HG03432 (cell line): ENCODE measurements around the gene EFCAB12.

Experiments used
- ATAC-seq: cut with Tn5 transposase; IDR thresholded peaks from one replicate; pipeline ENCODE4 v1.9.1; 2021; ENCODE audit warnings: mild to moderate bottlenecking, moderate library complexity; ENCODE audit not compliant: unreplicated experiment

Gene EFCAB12

GRCh38 chr3:129428376-129429079 is at the start of gene EFCAB12:
EFCAB12 (minus strand) TSS chr3:129428636; CDS start chr3:129428488, 148 bp downstream.
- peak; percentile 95 for ATAC-seq

- ATAC-seq = no peak
These were observed 48.1 kb upstream of the EFCAB12 start for GRCh38 chr3:129476586-129476985.

GRCh38 chr3:129475863-129476262 is 47.4 kb upstream of the EFCAB12 start:
- no peak for ATAC-seq

GRCh38 chr3:129474984-129475804 is 46.8 kb upstream of the EFCAB12 start:
- ATAC-seq = no peak

GRCh38 chr3:129473769-129474152 is 45.3 kb upstream of the EFCAB12 start:
- no peak for ATAC-seq

- no peak for ATAC-seq
These were observed 44.8 kb upstream of the EFCAB12 start for GRCh38 chr3:129473067-129473768.

GRCh38 chr3:129470861-129471260 is 42.4 kb upstream of the EFCAB12 start:
- no peak for ATAC-seq

- no peak for ATAC-seq
These were observed 40.6 kb upstream of the EFCAB12 start for GRCh38 chr3:129469026-129469425.

- ATAC-seq = no peak
These were observed 39.5 kb upstream of the EFCAB12 start for GRCh38 chr3:129467932-129468331.

- ATAC-seq = no peak
These were observed 35.3 kb upstream of the EFCAB12 start for GRCh38 chr3:129463716-129464115.

GRCh38 chr3:129463094-129463493 is 34.7 kb upstream of the EFCAB12 start:
- ATAC-seq = no peak

GRCh38 chr3:129462361-129462968 is 34.0 kb upstream of the EFCAB12 start:
- no peak for ATAC-seq

- ATAC-seq = no peak
These were observed 33.2 kb upstream of the EFCAB12 start for GRCh38 chr3:129461461-129462146.

- ATAC-seq = no peak
These were observed 32.6 kb upstream of the EFCAB12 start for GRCh38 chr3:129461022-129461421.

GRCh38 chr3:129460572-129460971 is 32.1 kb upstream of the EFCAB12 start:
- no peak for ATAC-seq

- ATAC-seq = no peak
These were observed 31.7 kb upstream of the EFCAB12 start for GRCh38 chr3:129460155-129460554.

- no peak for ATAC-seq
These were observed 25.3 kb upstream of the EFCAB12 start for GRCh38 chr3:129453732-129454131.

- ATAC-seq = no peak
These were observed 21.1 kb upstream of the EFCAB12 start for GRCh38 chr3:129449279-129450115.

GRCh38 chr3:129448186-129448895 is 19.9 kb upstream of the EFCAB12 start:
- no peak for ATAC-seq
